ENCODE data around the gene FOXRED2. TPM values are rescaled to one million over a fixed set of nuclear protein-coding genes. Genes with fewer than 3 reads are reported as not detected.
A peak's percentile ranks its signal among the peaks of the same experiment; 100 is the strongest.

Gene FOXRED2
- total and polyA plus RNA-seq, 2 experiments from 2014 or later = 11.5 to 38.3 TPM

DNA sequence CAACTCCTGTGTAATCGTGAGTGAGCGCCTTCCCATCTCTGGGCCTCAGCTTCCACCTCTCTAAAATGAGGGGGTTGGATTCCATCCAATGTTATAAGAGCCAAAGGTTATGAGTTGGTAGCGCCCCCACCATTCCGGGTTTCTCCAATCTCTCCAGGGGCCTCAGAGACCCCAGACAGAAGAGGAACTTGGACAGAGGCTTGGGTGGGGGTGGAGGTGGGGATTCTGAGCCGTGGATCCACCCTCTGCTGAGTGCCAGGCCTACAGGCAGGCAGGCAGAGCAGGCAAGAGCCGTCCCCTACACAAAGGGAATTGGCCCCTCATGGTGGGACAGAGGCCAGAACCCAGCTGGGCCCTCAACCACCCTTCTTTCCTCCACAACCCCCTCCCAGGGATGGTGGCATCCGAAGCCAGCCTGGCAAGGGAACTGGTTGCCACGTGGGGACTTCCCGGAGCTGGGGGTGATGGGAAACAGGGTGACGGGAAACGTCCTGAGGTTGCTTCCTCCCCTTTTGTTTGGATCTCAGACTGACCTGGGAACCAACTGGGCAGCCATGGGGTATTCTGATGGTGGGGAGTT is 57.2 kb downstream of the FOXRED2 start:
- no peaks in the 10 kb centered on the region for H3K9me2 ChIP-seq (ENCODE audit: insufficient read depth)
- TF ChIP-seq ZNF462 (CRISPR knock-in tag; IDR thresholded peaks at IDR 0.05) (no peak), ZNF114 (CRISPR knock-in tag; IDR thresholded peaks at IDR 0.05) (no peak), STAT1 (IDR thresholded peaks at IDR 0.05; ENCODE audit: unreplicated experiment) (no peak), JUNB (IDR thresholded peaks at IDR 0.05; ENCODE audit: unreplicated experiment) (no peak), NANOG (IDR thresholded peaks at IDR 0.05; ENCODE audit: borderline replicate concordance) (no peak), EZH2phosphoT487 (IDR thresholded peaks at IDR 0.05; ENCODE audit: unreplicated experiment) (no peak), POLR2AphosphoS5 (IDR thresholded peaks at IDR 0.05; ENCODE audit: low read depth) (no peak), CREB1 (CRISPR knock-in tag; IDR thresholded peaks at IDR 0.05; ENCODE audit: low read depth) (no peak), ZNF331 (CRISPR knock-in tag; IDR thresholded peaks at IDR 0.05; ENCODE audit: low read depth) (no peak), EZH2 (IDR thresholded peaks at IDR 0.05; ENCODE audit: low read depth, unreplicated experiment) (no peak), CTCF (conservative IDR thresholded peaks at IDR 0.05; ENCODE audit: low read depth in 2 of 2) (no peak)
- TF ChIP-seq, protein P1, sequence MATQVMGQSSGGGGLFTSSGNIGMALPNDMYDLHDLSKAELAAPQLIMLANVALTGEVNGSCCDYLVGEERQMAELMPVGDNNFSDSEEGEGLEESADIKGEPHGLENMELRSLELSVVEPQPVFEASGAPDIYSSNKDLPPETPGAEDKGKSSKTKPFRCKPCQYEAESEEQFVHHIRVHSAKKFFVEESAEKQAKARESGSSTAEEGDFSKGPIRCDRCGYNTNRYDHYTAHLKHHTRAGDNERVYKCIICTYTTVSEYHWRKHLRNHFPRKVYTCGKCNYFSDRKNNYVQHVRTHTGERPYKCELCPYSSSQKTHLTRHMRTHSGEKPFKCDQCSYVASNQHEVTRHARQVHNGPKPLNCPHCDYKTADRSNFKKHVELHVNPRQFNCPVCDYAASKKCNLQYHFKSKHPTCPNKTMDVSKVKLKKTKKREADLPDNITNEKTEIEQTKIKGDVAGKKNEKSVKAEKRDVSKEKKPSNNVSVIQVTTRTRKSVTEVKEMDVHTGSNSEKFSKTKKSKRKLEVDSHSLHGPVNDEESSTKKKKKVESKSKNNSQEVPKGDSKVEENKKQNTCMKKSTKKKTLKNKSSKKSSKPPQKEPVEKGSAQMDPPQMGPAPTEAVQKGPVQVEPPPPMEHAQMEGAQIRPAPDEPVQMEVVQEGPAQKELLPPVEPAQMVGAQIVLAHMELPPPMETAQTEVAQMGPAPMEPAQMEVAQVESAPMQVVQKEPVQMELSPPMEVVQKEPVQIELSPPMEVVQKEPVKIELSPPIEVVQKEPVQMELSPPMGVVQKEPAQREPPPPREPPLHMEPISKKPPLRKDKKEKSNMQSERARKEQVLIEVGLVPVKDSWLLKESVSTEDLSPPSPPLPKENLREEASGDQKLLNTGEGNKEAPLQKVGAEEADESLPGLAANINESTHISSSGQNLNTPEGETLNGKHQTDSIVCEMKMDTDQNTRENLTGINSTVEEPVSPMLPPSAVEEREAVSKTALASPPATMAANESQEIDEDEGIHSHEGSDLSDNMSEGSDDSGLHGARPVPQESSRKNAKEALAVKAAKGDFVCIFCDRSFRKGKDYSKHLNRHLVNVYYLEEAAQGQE (IDR thresholded peaks at IDR 0.05; ENCODE audit: unreplicated experiment) = no peak
- TF ChIP-seq, protein P2, sequence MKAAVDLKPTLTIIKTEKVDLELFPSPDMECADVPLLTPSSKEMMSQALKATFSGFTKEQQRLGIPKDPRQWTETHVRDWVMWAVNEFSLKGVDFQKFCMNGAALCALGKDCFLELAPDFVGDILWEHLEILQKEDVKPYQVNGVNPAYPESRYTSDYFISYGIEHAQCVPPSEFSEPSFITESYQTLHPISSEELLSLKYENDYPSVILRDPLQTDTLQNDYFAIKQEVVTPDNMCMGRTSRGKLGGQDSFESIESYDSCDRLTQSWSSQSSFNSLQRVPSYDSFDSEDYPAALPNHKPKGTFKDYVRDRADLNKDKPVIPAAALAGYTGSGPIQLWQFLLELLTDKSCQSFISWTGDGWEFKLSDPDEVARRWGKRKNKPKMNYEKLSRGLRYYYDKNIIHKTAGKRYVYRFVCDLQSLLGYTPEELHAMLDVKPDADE (IDR thresholded peaks at IDR 0.05) = no peak
- no peaks in the 10 kb centered on the region for H4K20me1 ChIP-seq (replicated peaks; ENCODE audit: insufficient read depth)
- H3K27me3 Mint-ChIP-seq (ENCODE audit: insufficient read depth, low read depth, poor library complexity) = peaks cover 9% of the 10 kb centered on the region
- H3K36me3 Mint-ChIP-seq (ENCODE audit: low read depth) = no peaks in the 10 kb centered on the region
- H3F3A ChIP-seq (replicated peaks; ENCODE audit: low read depth) = 0 out of 2 replicates have a peak, but pooled peaks cover 8% of the 10 kb centered on the region
- H3K9me3 Mint-ChIP-seq = no peaks in the 10 kb centered on the region
- peaks cover 17% of the 10 kb centered on the region for H3K4me1 Mint-ChIP-seq
- peak overlapping the region; percentile 80; the same call in 1 of the 2 replicates for H2AFZ ChIP-seq
- H3K4me2 ChIP-seq = no peak overlapping the region
- no peak for DNase-seq (ENCODE audit: low spot score)
- H3K36me3 ChIP-seq (ENCODE audit: insufficient read depth) = no peaks in the 10 kb centered on the region
- no peaks in the 10 kb centered on the region for H3K79me2 ChIP-seq (replicated peaks; ENCODE audit: insufficient read depth)
- no peak overlapping the region for H3K27ac Mint-ChIP-seq
- H3K4me3 Mint-ChIP-seq = no peak overlapping the region
- 0 out of 2 replicates have a peak, but pooled peaks cover 9% of the 10 kb centered on the region for H3K4me1 ChIP-seq (ENCODE audit: insufficient read depth)
- no peak for ATAC-seq
- no peak overlapping the region for H3K4me3 ChIP-seq
- H3K27me3 ChIP-seq (ENCODE audit: insufficient read depth) = no peaks in the 10 kb centered on the region
- H3K27ac ChIP-seq (ENCODE audit: low read depth) = no peak overlapping the region

Data from GM23338 (cell line).